Heart left ventricle (tissue), 16 donors: ENCODE data around the gene BBC3. TPM values are rescaled to one million over a fixed set of nuclear protein-coding genes. Genes with fewer than 3 reads are reported as not detected.

ENCODE experiments used
- ATAC-seq, 4 donors: fragments of 200-7000 bp; cut with Tn5 transposase; one replicate each; pipeline ENCODE4 v1.9.1; 2020 to 2022; ENCODE audit warnings: moderate library complexity in 4 of 4, mild to moderate bottlenecking in 3 of 4, moderate number of reproducible peaks in 1 of 4
- DNase-seq, 5 donors: peaks; one replicate each; pipeline ENCODE4 v3.0.0-alpha.2; 2020
- H3K27ac ChIP-seq, 12 donors: fragments of 200-600 bp; sonication (generic) in 4 of 12; one replicate each; pipeline versions ENCODE4 v1.5.0 to v1.8.0; 2016 to 2022; ENCODE audit warnings: mild to moderate bottlenecking in 2 of 12
- H3K27me3 ChIP-seq, 9 donors: fragments of 200-600 bp; sonication (generic) in 2 of 9; one replicate each; pipeline versions ENCODE4 v1.5.1 to v1.8.0; 2016 to 2022; ENCODE audit warnings: mild to moderate bottlenecking in 3 of 9
- H3K36me3 ChIP-seq, 9 donors: fragments of 200-600 bp; sonication (generic) in 2 of 9; one replicate each; pipeline versions ENCODE4 v1.5.0 to v1.8.0; 2018 to 2022; ENCODE audit warnings: mild to moderate bottlenecking in 2 of 9
- H3K4me1 ChIP-seq, 12 donors: fragments of 200-600 bp; sonication (generic) in 4 of 12; one replicate each; pipeline versions ENCODE4 v1.5.0 to v1.8.0; 2016 to 2022; ENCODE audit warnings: mild to moderate bottlenecking in 3 of 12
- H3K4me3 ChIP-seq, 12 donors: fragments of 200-600 bp; sonication (generic) in 4 of 12; one replicate each; pipeline versions ENCODE4 v1.5.0 to v1.8.0; 2017 to 2022; ENCODE audit warnings: mild to moderate bottlenecking in 9 of 12, moderate library complexity in 4 of 12
- H3K9me3 ChIP-seq, 12 donors: fragments of 200-600 bp; sonication (generic) in 4 of 12; one replicate each; pipeline versions ENCODE4 v1.5.0 to v1.8.0; 2016 to 2022; ENCODE audit warnings: mild to moderate bottlenecking in 1 of 12
- POLR2A ChIP-seq, 2 donors: fragments of 450-650 bp; IDR thresholded peaks; one replicate each; pipeline ENCODE4 v1.6.1; 2017; ENCODE audit warnings: antibody characterized with exemption in 2 of 2, mild to moderate bottlenecking in 2 of 2, moderate library complexity in 2 of 2
- WGBS, 4 donors: extraction: QIAGEN DNeasy Blood & Tissue Kit in 2 of 4; methylation state at CpG; one replicate each; pipeline versions ENCODE4 v1.1.5 to v1.1.7; 2013 to 2018; 5-methylcytosine and 5-hydroxymethylcytosine counted together
- intact Hi-C, 10 donors: fragments of 100-400 bp; cut with DNase I; formaldehyde crosslinking; loops; one replicate each; pipeline versions ENCODE4 v1.11.1 to v1.14.2; 2022
- polyA plus RNA-seq, 2 donors: library from polyadenylated mRNA; stranded (reverse); fragments of 200-250 nt; gene quantifications; one replicate each; pipeline ENCODE4 v1.2.3, GENCODE V29; 2013
- total RNA-seq, 9 donors: library from RNA; depleted of rRNA in 2 of 9; stranded (reverse); fragments of >200 nt in 2 of 9; fragmentation: NEBNext Ultra II Directional in 3 of 9; extraction: Animal tissue kit (Norgen Biotek cat#: 25700) in 3 of 9; gene quantifications; one replicate each; pipeline versions ENCODE4 v1.1.0 to v1.2.4, GENCODE V29; 2016 to 2023
- TF ChIP-seq, protein P1 (sequence below), 12 donors: fragments of 200-600 bp; sonication (generic) in 4 of 12; IDR thresholded peaks; one replicate each; pipeline versions ENCODE4 v1.5.0 to v1.8.0; 2018 to 2022; ENCODE audit warnings: antibody characterized with exemption in 12 of 12, mild to moderate bottlenecking in 5 of 12
- donor health status: ischemic (EF 13 %, LVEDD 7.1; RV severe dilation, severe dysfunction).
- donor health status: healthy with polysubstance abuse.
- donor health status: DM: no; HTN: yes; CAD: no.
- donor health status: DM: no; HTN: no; CAD: no.
- donor health status: ischemic (EF 25% LVEDD 6.9; RV normal size, moderate dysfunction).
- donor health status: ischemic (EF 25% LVEDD 5.7; RV mildly dilated, moderate dysfunction).
- donor health status: healthy.
- donor health status: DM: yes; HTN: yes; CAD: no.
- donor health status: ischemic (EF 35%, LVEDD 5.7; RV mildly dilated, moderate dysfunction).
- donor health status: nonischemic (EF 11% LVEDD 7.7; RV severe dilation, severe dysfunction).
- donor health status: DM: yes; HTN: yes; CAD: no.
- donor health status: PGD.
- donor health status: ischemic (EF 29% LVEDD 5.4; RV normal size, mild dysfunction).
- donor health status: nonischemic (EF 23%, LVEDD 6.1; RV moderate dilation, normal function).

Gene BBC3
- total and polyA plus RNA-seq, 11 donors = 1.9 to 5.4 (median 4.6) TPM

DNA sequence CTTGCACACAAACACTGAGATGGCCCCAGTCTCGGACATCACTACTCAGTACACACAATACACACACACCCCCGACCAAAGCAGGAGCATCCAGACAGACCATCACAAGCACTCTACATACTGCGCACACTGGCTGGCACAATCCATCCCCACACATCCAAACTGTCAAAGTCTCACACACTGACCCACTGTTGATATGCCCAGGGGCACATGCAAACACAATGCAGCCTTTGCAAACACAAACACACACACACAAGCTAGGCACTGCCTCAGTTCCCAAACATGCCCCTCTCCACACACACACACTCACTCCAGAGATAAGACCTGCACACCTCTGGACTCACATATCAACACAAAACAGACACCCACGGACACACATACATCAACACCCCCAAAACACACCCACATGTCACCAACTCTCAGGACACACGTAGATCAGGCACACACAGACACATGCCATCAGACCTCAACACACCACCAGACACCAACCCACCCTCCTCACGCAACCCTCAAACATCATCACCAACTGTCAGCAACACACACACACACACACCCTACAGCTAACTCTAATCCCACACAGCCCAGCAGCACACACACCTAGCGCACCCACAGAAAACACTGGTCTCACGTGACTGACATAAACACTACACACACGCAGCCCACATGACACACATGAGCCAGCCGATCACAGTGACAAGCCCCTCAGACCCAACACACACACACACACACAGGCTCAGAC is 1.9 kb downstream of the BBC3 start:
- WGBS, 4 donors = 8 to 19% (median 19%) methylated on average over 9 to 10 of the region's 10 CpGs
- no peaks in the 10 kb centered on the region for H3K9me3 ChIP-seq
- DNase-seq = no peak
- intact Hi-C loops = loop anchor here in 1 of 10 donors (5.0 kb wide), 1 partner anchor 72 kb away; no protein-coding TSS in a partner anchor
- no peak for ATAC-seq
- no peaks in the 10 kb centered on the region for H3K27me3 ChIP-seq
- peak overlapping the region in 11 of 12 donors; percentile 44 to 99 (median 96) for H3K4me3 ChIP-seq
- peaks cover 0 to 16% (median 0%) of the 10 kb centered on the region in 9 donors for H3K36me3 ChIP-seq
- H3K4me1 ChIP-seq = peaks cover 0 to 67% (median 36%) of the 10 kb centered on the region in 12 donors
- H3K27ac ChIP-seq = peak overlapping the region; percentile 97 to 100 (median 100)
- no peak for TF ChIP-seq POLR2A (IDR thresholded peaks at IDR 0.05)
- TF ChIP-seq, protein P1, sequence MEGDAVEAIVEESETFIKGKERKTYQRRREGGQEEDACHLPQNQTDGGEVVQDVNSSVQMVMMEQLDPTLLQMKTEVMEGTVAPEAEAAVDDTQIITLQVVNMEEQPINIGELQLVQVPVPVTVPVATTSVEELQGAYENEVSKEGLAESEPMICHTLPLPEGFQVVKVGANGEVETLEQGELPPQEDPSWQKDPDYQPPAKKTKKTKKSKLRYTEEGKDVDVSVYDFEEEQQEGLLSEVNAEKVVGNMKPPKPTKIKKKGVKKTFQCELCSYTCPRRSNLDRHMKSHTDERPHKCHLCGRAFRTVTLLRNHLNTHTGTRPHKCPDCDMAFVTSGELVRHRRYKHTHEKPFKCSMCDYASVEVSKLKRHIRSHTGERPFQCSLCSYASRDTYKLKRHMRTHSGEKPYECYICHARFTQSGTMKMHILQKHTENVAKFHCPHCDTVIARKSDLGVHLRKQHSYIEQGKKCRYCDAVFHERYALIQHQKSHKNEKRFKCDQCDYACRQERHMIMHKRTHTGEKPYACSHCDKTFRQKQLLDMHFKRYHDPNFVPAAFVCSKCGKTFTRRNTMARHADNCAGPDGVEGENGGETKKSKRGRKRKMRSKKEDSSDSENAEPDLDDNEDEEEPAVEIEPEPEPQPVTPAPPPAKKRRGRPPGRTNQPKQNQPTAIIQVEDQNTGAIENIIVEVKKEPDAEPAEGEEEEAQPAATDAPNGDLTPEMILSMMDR (IDR thresholded peaks at IDR 0.05) = no peak

DNA sequence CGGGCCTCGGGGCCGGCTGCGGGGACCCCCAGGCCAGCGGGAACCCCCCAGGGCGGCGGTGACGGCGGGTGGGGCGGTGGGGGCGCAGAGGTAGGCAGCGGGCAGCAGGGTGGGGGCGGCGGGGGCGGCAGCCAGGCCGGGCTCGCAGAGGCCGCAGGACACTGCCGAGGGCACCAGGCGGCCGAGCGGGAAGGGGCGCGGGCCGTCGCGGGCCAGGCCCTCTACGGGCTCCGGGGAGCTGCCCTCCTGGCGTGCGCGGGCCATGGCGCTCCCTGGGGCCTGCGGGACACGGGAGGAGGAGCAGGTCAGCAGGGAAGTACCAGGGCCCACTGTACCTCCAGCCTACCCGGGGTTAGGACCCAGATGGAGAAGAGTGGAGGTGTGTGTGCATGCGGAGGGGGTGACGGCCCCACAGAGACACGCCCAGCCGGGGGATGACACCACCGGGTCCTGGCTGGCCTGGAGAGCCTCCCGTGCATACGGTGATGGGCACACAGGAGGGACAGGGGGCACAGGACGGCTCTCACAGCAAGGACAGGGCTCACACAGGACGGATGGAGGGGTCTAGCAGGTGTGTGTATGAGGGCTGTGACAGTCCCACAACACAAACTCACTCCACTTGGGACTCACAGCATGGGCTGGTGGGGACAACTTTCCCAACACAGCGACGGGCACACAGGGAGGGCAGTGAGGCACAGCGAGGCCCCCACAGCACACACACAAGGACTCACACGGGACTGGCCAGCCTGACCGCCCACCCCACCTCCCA is 2.6 kb downstream of the BBC3 start:
- Histone ChIP-seq H3K9me3 (no peaks in the 10 kb centered on the region), H3K4me3 (peak overlapping the region; percentile 34 to 99 (median 88)), H3K36me3 (peaks cover 0 to 24% (median 7%) of the 10 kb centered on the region in 9 donors), H3K27me3 (no peaks in the 10 kb centered on the region), H3K4me1 (peaks cover 0 to 67% (median 36%) of the 10 kb centered on the region in 12 donors), H3K27ac (peak overlapping the region; percentile 97 to 100 (median 100))
- ATAC-seq (peak in 3 of 4 donors; percentile 0 to 5 (median 2)), DNase-seq (peak; percentile 55 to 75 (median 60))
- no peak for TF ChIP-seq POLR2A (IDR thresholded peaks at IDR 0.05)
- TF ChIP-seq, protein P1 (IDR thresholded peaks at IDR 0.05) = no peak
- intact Hi-C loops = loop anchor here in 1 of 10 donors (5.0 kb wide), 1 partner anchor 71 kb away; no protein-coding TSS in a partner anchor
- WGBS, 4 donors = 3 to 7% (median 4%) methylated on average over 32 to 50 of the region's 50 CpGs

DNA sequence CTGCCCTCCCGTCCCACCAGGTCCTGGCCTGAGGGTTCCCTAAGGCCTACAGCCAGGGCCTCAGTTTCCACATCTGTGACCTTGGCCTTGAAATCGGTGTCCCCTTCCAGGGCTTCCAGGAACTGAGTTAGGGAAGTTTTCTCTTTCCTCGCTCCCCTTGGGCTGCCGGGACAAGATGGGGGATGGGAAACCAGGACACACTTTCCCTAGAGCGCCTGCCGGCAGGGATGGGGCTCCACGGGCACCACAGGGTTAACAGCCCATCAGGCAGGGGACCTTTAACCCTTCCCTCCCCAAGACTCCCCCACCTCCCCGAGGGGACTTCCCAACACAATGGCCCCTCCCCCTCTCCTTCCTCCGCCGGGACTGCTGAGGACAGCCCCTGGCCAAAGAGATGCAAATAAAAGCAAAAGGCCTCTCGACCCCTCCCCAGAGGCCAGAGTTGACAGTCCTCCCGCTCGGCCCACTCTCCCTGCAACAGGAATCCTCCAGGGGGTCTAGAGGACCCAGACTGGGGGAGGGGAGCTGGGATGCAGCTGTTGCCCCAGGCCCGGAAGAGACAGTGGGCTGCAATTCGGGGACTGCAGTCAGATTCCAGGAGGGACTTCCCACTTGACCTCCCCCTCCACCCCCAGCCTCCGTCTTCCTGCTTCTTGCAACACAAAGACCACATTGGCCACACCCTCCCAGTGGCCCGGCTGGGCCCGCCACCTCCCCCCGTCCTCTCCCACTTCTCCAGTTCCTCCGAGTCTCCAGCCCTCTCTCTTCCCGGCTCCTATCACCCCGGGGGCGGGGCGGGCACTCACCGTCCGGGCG is 3.4 kb downstream of the BBC3 start:
- DNase-seq (peak; percentile 91 to 96 (median 93)), ATAC-seq (peak; percentile 61 to 73 (median 65))
- peak overlapping the region; percentile 97 to 100 (median 100) for H3K27ac ChIP-seq
- 0 to 2% (median 1%) methylated on average over 19 to 27 of the region's 27 CpGs for WGBS, 4 donors
- peaks cover 0 to 28% (median 7%) of the 10 kb centered on the region in 9 donors for H3K36me3 ChIP-seq
- no peaks in the 10 kb centered on the region for H3K9me3 ChIP-seq
- H3K4me1 ChIP-seq = peaks cover 0 to 66% (median 36%) of the 10 kb centered on the region in 12 donors
- intact Hi-C loops = loop anchor here in 3 of 10 donors (2.0 to 5.0 kb wide), 3 partner anchors 15 to 70 kb away; no protein-coding TSS in a partner anchor
- no peaks in the 10 kb centered on the region for H3K27me3 ChIP-seq
- TF ChIP-seq POLR2A (IDR thresholded peaks at IDR 0.05) = peak in 1 of 2 donors; percentile 40
- TF ChIP-seq, protein P1 (IDR thresholded peaks at IDR 0.05) = no peak
- H3K4me3 ChIP-seq = peak overlapping the region; percentile 34 to 99 (median 88)
